Occipital lobe (tissue), 2 donors: ENCODE results near the gene TMPRSS2. TPM values are rescaled to one million over a fixed set of nuclear protein-coding genes. Genes with fewer than 3 reads are reported as not detected.

ENCODE experiments used
- DNase-seq: peaks from one replicate; lab custom pipeline; 2025; lab: John Stamatoyannopoulos, UW
- total RNA-seq: library from RNA; depleted of rRNA; stranded (reverse); fragments of >200 nt; gene quantifications from one replicate; pipeline ENCODE4 v1.2.3, GENCODE V29; 2014

TMPRSS2 gene
- total RNA-seq, 1 donor from 2014 or later: not detected

- DNase-seq: no peak
These were observed 25.7 kb downstream of the TMPRSS2 start for GRCh38 chr21:41482301-41482700.

DNA sequence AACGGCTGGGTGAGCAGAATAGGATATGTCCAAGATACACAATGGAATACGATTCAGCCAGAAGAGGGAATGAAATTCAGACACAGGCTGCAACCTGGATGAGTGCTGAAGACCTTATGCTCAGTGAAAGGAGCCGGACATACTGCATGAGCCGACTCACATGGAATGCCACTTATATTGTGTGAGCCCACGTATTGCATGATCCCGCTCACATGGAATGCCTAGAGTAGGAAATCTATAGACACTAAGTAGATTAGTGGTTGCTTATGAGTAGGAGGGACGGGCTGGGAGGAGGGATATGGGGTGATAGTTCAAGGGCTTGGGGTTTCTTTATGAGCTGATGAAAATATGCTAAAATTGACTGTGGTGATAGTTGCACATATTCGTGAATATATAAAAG lies 26.8 kb downstream of the TMPRSS2 start:
- DNase-seq: no peak

- DNase-seq: no peak
These were observed 27.8 kb downstream of the TMPRSS2 start for GRCh38 chr21:41480086-41480690.

DNA sequence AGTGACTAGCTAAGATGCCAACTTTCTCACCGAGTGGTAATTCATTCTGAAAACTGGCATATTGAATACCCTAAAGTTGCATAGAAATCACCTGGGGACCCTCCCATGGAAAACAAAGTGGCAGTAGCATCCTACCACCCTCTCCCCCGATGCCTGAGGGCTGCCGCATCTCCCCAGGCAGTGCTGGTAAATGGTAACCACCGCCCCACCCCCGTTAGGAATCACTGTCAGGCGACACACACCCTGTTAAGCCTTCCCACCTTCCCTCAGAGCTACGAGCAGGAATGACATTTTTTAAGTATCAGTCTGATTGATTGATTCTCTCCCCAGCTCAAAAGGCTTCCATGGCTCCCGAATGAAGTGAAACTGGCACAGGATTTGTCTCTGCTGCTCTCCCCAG lies 28.3 kb downstream of the TMPRSS2 start:
- no peak for DNase-seq

- DNase-seq: no peak
These were observed 29.4 kb downstream of the TMPRSS2 start for GRCh38 chr21:41478319-41479177.

GRCh38 chr21:41477641-41478318 lies 30.2 kb downstream of the TMPRSS2 start:
- DNase-seq: no peak

DNA sequence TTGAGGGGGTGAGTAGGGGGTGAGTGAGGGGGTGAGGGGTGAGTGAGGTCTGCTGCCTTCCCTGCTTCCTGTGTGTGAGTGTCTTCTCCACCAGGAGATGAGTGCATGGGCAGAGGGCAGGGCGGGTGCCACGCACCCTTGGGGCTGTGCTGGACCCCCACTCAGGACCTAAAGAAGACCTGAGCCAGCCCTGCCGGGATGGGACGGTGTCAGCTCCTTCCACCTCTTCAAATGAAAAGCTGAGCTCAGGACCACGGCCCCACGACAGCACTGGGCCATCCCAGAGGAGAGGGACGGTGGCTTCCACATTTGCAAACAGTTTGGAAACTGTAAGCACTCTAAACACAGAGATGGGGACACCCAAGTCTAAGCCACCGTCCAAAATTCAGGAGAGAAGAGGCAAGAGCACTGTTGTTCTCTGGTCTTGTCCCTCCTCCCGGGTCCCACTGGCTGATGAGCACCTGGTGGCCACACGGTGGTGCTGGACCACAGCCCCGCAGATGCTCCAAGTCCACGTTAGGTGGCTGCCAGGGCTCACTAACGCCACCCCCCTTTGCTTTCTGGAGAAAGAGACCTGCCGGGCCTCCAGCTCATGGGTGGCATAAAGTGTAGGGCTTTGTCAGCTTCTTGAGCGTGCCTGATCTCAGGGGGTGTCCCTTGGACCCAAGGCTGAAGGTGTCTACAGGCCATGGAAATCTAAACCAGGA lies 32.1 kb downstream of the TMPRSS2 start:
- DNase-seq: no peak

DNA sequence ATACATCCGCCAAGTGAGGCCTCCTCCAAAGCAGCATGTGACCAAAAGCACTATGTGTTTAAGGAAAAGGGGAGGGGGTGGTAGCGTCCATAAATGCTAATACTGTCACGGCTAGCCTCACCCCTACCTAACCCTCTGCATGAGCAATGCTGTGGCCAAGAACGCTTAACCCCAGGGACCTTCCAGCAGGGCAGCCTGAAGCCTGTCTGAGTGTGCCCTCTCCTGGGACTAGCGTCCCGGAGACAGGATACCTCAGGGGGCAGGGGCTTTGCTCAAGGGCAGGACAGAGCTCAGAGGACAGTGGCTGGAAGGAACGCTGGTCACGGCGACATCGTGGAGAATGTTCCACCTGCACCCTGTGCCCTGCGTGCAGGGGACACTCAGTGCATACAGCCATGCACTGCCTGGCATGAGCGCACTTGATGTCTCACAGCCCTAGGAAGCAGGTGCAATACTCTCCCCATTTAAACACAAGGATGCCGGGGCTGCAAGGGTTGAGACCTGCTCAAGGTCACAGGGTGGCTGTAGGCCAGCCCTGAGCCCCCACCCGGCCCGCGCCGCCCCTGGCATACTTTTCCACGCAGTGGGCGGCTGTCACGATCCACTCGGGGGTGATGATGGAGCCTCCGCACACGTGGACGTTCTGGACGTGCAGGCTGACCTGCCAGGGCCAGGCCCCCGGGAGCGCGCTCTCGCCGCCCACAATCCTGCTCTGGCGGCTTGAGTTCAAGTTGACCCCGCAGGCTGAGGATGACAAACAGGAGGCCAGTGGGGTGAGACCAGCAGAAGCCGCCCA lies 35.0 kb downstream of the TMPRSS2 start:
- no peak for DNase-seq

DNA sequence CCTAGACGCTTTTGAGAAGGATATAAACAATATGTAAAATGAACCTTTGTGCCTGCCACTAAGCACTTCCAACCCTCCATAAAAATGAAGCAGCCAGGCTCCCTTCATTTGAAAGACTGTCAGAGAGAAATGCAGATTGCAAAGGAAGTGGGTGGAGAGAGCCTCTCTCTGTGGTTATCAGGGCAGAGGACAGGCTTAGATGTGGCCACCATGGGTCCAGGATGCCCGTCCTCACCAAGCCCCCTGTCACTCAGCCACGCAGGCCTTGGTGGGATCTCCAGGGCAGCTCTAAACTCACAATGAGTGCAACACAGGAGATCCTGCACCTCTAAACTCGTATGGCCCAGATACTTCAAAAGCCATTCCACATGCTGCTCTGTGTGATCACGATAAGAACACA lies 37.9 kb downstream of the TMPRSS2 start:
- no peak for DNase-seq

DNA sequence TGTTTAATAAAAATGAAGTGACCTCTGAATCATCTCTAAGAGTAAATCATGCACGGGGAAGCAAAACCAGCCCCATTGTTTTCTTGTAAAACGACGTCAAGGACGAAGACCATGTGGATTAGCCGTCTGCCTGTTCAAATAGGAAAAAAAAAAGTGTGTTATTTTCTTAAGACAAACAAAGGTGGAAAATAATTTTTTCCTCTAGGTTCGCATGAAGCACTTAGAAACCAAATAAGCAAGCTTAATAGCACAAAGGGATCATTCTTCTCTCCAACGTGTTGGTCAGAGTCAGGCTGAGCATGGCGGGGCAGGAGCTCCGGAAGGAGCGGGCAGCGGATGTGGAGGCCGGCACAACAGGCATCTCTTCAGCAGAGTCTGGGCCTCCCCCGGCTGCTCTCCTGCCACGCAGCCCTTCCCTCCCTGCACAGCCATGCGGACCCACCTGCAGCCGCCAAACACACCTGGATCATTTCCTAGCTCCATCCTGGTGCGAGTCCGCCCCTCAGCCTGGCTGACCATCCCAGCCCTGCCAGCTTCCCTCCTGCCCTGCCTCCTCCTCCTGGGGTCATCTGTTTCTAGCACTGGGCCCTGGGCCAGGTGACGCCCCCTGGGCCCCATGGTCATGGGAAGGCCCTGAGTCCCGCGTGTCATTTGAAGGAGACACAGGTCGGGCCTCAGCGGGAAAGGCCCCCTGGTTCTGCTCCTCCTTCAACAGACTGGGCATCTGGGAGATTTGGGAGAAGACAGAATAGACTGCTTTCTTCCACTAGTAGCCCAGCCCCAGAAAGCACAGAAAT lies 41.7 kb downstream of the TMPRSS2 start:
- DNase-seq: no peak

- no peak for DNase-seq
These were observed 42.7 kb downstream of the TMPRSS2 start for GRCh38 chr21:41465176-41465781.

DNA sequence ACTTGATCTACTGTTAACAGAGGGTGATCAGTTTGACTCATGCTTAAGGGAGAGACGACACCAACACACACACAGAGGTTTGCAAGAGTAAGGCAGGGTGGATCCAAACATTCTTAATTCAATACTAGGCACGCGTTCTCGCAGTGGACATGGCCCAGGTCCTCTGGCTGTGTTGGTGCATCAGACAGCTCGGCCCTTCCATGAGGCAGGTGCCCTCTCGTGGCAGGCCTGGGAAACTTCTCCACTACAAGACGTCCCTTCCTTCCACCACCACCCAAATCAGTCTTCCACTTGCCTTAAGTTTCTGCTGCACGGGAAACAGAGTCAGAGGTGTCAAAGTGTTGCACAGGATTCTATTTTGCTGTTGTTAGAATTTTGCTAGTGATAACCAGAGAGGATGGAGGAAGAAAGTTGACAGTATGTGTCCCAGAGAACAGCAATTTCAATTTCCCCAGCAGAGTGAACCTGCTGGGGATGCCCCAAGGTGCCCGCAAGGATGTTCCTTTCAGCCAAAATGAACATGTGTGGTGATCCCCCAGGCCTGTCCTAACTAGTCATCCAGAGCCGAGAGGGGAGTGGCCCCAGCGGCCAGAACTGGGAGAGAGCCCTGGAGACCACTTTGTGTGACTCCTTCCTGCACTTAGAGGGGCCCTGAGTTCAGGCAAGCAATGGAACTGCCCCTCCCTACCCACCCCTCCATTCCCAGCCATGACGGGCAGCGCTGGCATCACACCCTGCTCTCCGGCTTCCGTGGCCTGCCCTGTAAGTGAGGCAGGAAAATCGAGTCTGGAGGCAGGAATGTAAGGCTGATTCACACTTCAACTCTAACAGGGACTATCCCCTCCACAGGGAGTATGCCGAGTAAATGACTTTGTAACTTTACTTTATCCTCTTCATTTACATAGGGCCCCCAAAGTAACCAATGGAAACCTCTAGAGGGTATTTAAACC lies 47.1 kb downstream of the TMPRSS2 start:
- DNase-seq: no peak

DNA sequence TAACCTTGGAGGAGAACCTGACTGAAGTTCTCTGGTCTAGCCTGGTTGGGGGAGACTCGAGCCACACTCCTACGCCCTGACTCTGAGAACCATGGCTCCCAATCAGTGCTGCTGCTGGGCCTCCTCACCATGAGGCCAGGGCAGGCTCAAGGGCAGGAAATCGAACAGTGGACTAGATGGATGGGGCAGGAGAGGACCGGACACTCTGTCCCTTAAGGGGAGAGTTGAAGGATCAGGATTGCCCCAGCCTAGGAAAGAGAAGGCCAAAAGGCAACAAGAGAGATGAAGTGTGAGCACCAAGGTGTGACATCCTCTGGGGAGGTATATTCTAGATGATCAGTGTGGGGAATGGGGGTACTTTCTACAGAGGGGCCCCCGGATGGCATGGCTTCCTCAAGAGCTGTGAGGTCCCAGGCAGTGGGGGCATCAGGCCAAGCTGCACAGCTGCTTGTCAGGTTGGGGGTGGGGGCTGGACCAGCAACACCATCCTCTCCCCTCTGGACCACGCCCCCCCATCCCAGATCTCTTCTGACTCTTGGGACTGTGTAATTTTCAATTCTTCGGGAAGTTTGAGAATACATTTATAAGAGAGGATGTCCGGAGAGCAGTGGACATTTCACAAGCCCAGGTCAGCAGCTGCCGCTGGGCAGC lies 47.9 kb downstream of the TMPRSS2 start:
- no peak for DNase-seq

DNA sequence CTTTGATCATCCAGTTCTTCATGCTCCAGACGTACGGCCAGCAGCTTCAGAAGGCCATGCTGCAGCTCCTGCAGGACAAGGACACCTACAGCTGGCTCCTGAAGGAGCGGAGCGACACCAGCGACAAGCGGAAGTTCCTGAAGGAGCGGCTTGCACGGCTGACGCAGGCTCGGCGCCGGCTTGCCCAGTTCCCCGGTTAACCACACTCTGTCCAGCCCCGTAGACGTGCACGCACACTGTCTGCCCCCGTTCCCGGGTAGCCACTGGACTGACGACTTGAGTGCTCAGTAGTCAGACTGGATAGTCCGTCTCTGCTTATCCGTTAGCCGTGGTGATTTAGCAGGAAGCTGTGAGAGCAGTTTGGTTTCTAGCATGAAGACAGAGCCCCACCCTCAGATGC lies 49.4 kb downstream of the TMPRSS2 start:
- DNase-seq: no peak

DNA sequence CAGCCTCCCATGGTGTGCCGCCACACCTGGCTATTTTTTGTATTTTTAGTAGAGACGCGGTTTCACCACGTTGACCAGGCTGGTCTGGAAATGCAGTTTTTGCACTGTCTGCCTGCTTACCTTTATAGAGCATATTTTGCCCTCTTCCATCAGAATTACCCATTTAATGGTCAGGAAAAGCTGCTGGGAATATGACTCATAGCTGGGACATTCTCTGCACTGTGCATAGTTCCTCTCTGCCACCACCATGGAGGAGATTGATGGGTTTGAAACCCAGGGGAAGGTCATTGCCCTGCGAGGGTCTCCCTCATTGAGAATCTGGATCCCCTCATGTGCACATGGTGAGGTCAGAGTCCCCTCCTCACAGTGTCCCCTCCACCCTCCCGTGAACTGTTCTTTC lies 49.8 kb downstream of the TMPRSS2 start:
- no peak for DNase-seq

GRCh38 chr21:41453761-41454160 lies 54.2 kb downstream of the TMPRSS2 start:
- DNase-seq: no peak

DNA sequence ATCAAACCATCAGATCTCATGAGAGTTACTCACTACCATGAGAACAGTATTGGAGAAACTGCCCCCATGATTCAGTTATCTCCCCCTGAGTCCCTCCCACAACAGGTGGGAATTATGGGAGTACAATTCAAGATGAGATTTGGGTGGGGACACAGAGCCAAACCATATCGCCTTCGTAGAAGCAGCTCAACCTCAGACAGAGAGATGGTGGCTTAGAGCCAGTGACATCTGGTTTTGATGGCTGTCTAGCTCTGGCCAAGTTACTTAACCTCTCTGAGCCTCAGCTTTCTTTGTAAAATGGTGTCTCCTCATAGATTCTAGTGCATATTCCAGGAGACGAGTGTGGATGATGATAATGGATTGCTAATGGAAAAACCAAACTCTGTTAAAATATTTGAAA lies 54.8 kb downstream of the TMPRSS2 start:
- no peak for DNase-seq
